Spleen (tissue), 11 donors: Measurements from ENCODE around the gene LGALS8. TPM values are rescaled to one million over a fixed set of nuclear protein-coding genes. Genes with fewer than 3 reads are reported as not detected.
A peak's percentile ranks its signal among the peaks of the same experiment; 100 is the strongest.

ENCODE experiments used
- DNase-seq: peaks from one replicate; pipeline ENCODE4 v3.0.0-alpha.2; 2020
- H3K27ac ChIP-seq, 8 donors: fragments of 200-600 bp; sonication (generic) in 7 of 8; 1 replicate in 4 of 8; 2 replicates in 4 of 8; pipeline versions ENCODE4 v1.5.0 to v1.8.0; 2016 to 2021; ENCODE audit warnings: inconsistent platforms in 4 of 8, mild to moderate bottlenecking in 4 of 8, moderate library complexity in 1 of 8
- H3K27me3 ChIP-seq, 7 donors: fragments of 200-600 bp; sonication (generic) in 6 of 7; replicated peaks in 1 of 7; 1 replicate in 4 of 7; 2 replicates in 3 of 7; pipeline versions ENCODE4 v1.5.0 to v1.8.0; 2016 to 2021; ENCODE audit warnings: inconsistent platforms in 3 of 7, mild to moderate bottlenecking in 1 of 7
- H3K36me3 ChIP-seq, 6 donors: fragments of 200-600 bp; sonication (generic) in 5 of 6; 1 replicate in 4 of 6; 2 replicates in 2 of 6; pipeline versions ENCODE4 v1.5.0 to v1.8.0; 2016 to 2021; ENCODE audit warnings: inconsistent platforms in 2 of 6
- H3K4me1 ChIP-seq, 6 donors: fragments of 200-600 bp; sonication (generic) in 5 of 6; 1 replicate in 3 of 6; 2 replicates in 3 of 6; pipeline versions ENCODE4 v1.5.0 to v1.8.0; 2016 to 2021; ENCODE audit warnings: inconsistent platforms in 3 of 6
- H3K4me3 ChIP-seq, 8 donors: fragments of 200-600 bp; sonication (generic) in 7 of 8; 1 replicate in 4 of 8; 2 replicates in 4 of 8; pipeline versions ENCODE4 v1.5.0 to v1.8.0; 2016 to 2021; ENCODE audit warnings: inconsistent platforms in 4 of 8, mild to moderate bottlenecking in 4 of 8, moderate library complexity in 2 of 8
- H3K9me3 ChIP-seq, 8 donors: fragments of 200-600 bp; sonication (generic) in 7 of 8; 1 replicate in 4 of 8; 2 replicates in 4 of 8; pipeline versions ENCODE4 v1.5.0 to v1.8.0; 2016 to 2021; ENCODE audit warnings: inconsistent platforms in 4 of 8
- POLR2A ChIP-seq, 3 donors: fragments of 450-650 bp; IDR thresholded peaks; one replicate each; pipeline ENCODE4 v1.5.1; 2017; ENCODE audit warnings: antibody characterized with exemption in 3 of 3, mild to moderate bottlenecking in 1 of 3
- POLR2AphosphoS5 ChIP-seq, 3 donors: sonication (generic); formaldehyde crosslinking; IDR thresholded peaks; one replicate each; pipeline ENCODE4 v1.5.1; 2017; ENCODE audit warnings: antibody characterized with exemption in 3 of 3
- WGBS, 5 donors: extraction: QIAGEN DNeasy Blood & Tissue Kit in 3 of 5; methylation state at CpG; one replicate each; pipeline versions ENCODE4 v1.1.5 to v1.1.7; 2013 to 2018; 5-methylcytosine and 5-hydroxymethylcytosine counted together
- intact Hi-C: fragments of 100-400 bp; cut with DNase I; formaldehyde crosslinking; loops from one replicate; pipeline ENCODE4 v1.15.0; 2023; ENCODE audit warnings: low total_unique reads
- polyA plus RNA-seq, 3 donors: library from polyadenylated mRNA; stranded (reverse); fragments of 200-250 nt; gene quantifications; one replicate each; pipeline ENCODE4 v1.2.1, GENCODE V29; 2013
- total RNA-seq, 7 donors: library from RNA; depleted of rRNA in 3 of 7; stranded (reverse); fragments of >200 nt in 3 of 7; fragmentation: NEBNext Ultra II Directional in 4 of 7; extraction: Animal tissue kit (Norgen Biotek cat#: 25700) in 4 of 7; gene quantifications; one replicate each; pipeline versions ENCODE4 v1.1.0 to v1.2.1, GENCODE V29; 2016 to 2021
- TF ChIP-seq, protein P1 (sequence below), 11 experiments: fragments of 200-600 bp in 7 of 11; fragments of 450-650 bp in 4 of 11; sonication (generic) in 4 of 11; IDR thresholded peaks in 8 of 11; conservative IDR thresholded peaks in 3 of 11; 1 replicate in 7 of 11; 2 replicates in 4 of 11; pipeline versions ENCODE4 v1.4.0 to v1.8.0; 2016 to 2021; ENCODE audit warnings: antibody characterized with exemption in 11 of 11, inconsistent platforms in 4 of 11, mild to moderate bottlenecking in 1 of 11
- donor health status: healthy with polysubstance abuse.
- donor health status: DM: no; HTN: no; CAD: no; lungs with moderate emphysema.
- donor health status: DM: no; HTN: no; CAD: no.
- donor health status: Bipolar disorder and iron deficiency.
- donor health status: healthy.
- donor health status: DM: no; HTN: no; CAD: no.
- donor health status: DM: yes; HTN: yes; CAD: no.

The LGALS8 gene
- total and polyA plus RNA-seq, 10 donors = 18.4 to 276 (median 143) TPM

DNA sequence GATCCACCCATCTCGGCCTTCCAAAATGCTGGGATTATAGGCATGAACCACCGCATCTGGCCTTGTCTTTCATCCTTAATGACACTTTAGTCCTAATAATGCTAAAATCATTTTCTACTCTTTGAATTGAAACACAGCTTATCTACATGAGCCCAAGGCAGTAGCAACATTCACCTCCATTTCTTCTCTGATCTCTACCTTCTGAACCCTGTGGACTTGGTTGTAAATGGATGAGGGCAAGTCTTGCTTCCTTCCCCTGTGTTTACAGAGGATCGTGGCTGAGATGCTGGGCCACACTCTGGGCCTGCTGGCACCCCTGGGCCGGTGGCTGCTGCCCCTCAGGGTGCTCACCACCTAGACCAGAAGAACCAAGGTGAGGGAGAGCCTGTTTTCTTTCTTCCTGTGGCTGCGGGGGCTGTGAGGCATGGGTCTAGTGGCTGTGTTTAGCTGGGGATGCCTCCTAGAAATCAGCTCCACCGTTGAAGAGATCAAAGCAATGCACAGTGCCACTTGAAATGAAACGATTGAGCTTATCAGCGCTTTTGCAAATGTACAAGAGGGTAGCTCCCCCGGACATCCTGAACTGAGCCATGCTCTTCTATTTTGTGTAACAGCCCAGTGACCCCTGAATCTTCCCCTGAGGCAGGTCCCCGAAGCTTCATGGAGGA, 32.2 kb upstream of the LGALS8 start:
- peaks cover 0 to 13% (median 0%) of the 10 kb centered on the region in 7 donors for H3K27me3 ChIP-seq
- DNase-seq = no peak
- no peaks in the 10 kb centered on the region for H3K9me3 ChIP-seq
- peak overlapping the region in 6 of 8 donors; percentile 20 to 73 (median 66) for H3K27ac ChIP-seq
- peaks cover 0 to 25% (median 13%) of the 10 kb centered on the region in 6 donors for H3K4me1 ChIP-seq
- no peaks in the 10 kb centered on the region for H3K36me3 ChIP-seq
- WGBS, 5 donors = 51 to 57% (median 52%) methylated on average over 9 to 10 of the region's 10 CpGs
- H3K4me3 ChIP-seq = no peak overlapping the region
- intact Hi-C loops = loop anchor here (5.0 kb wide), 1 partner anchor 384 kb away; no protein-coding TSS in a partner anchor
- TF ChIP-seq POLR2A (IDR thresholded peaks at IDR 0.05) = no peak
- no peak for TF ChIP-seq POLR2AphosphoS5 (IDR thresholded peaks at IDR 0.05)
- TF ChIP-seq, protein P1, sequence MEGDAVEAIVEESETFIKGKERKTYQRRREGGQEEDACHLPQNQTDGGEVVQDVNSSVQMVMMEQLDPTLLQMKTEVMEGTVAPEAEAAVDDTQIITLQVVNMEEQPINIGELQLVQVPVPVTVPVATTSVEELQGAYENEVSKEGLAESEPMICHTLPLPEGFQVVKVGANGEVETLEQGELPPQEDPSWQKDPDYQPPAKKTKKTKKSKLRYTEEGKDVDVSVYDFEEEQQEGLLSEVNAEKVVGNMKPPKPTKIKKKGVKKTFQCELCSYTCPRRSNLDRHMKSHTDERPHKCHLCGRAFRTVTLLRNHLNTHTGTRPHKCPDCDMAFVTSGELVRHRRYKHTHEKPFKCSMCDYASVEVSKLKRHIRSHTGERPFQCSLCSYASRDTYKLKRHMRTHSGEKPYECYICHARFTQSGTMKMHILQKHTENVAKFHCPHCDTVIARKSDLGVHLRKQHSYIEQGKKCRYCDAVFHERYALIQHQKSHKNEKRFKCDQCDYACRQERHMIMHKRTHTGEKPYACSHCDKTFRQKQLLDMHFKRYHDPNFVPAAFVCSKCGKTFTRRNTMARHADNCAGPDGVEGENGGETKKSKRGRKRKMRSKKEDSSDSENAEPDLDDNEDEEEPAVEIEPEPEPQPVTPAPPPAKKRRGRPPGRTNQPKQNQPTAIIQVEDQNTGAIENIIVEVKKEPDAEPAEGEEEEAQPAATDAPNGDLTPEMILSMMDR (IDR thresholded peaks at IDR 0.05 in 8 of 11, conservative IDR thresholded peaks at IDR 0.05 in 3 of 11) = no peak

DNA sequence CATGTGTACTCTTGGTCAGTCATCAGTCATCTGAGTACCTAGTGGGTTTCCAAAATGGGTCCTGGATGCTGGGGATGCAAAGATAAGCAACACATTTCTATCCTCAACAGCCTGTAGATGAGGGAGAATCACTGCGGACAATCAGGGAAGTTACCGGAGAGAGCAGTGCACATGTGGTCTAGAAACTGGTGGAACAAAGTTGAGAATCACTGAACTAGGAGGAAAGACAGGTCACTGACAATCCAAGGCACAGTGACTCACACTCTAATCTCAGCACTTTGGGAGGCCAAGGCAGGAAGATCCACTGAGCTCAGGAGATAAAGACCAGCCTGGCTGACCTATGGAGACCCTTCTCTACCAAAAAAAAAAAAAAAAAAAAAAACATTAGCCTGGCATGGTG, 31.4 kb upstream of the LGALS8 start:
- no peaks in the 10 kb centered on the region for H3K36me3 ChIP-seq
- 72 to 97% (median 93%) methylated on average over 2 of the region's 2 CpGs for WGBS, 5 donors
- H3K4me3 ChIP-seq = no peak overlapping the region
- TF ChIP-seq POLR2A (IDR thresholded peaks at IDR 0.05) = no peak
- TF ChIP-seq, protein P1 (IDR thresholded peaks at IDR 0.05 in 8 of 11, conservative IDR thresholded peaks at IDR 0.05 in 3 of 11) = no peak
- TF ChIP-seq POLR2AphosphoS5 (IDR thresholded peaks at IDR 0.05) = no peak
- H3K27ac ChIP-seq = no peak overlapping the region
- H3K27me3 ChIP-seq = peaks cover 0 to 13% (median 0%) of the 10 kb centered on the region in 7 donors
- no peak for DNase-seq
- no peaks in the 10 kb centered on the region for H3K9me3 ChIP-seq
- peaks cover 0 to 25% (median 13%) of the 10 kb centered on the region in 6 donors for H3K4me1 ChIP-seq
- intact Hi-C loops = loop anchor here (5.0 kb wide), 1 partner anchor 385 kb away; no protein-coding TSS in a partner anchor

GRCh38 chr1:236494082-236494481, 29.7 kb upstream of the LGALS8 start:
- WGBS, 5 donors = 93 to 98% (median 94%) methylated on average over 11 of the region's 11 CpGs
- H3K27ac ChIP-seq = no peak overlapping the region
- DNase-seq = no peak
- H3K4me1 ChIP-seq = peaks cover 0 to 25% (median 13%) of the 10 kb centered on the region in 6 donors
- no peaks in the 10 kb centered on the region for H3K9me3 ChIP-seq
- intact Hi-C loops = loop anchor here (5.0 kb wide), 1 partner anchor 387 kb away; no protein-coding TSS in a partner anchor
- TF ChIP-seq, protein P1 (IDR thresholded peaks at IDR 0.05 in 8 of 11, conservative IDR thresholded peaks at IDR 0.05 in 3 of 11) = no peak
- no peak for TF ChIP-seq POLR2A (IDR thresholded peaks at IDR 0.05)
- TF ChIP-seq POLR2AphosphoS5 (IDR thresholded peaks at IDR 0.05) = no peak
- H3K27me3 ChIP-seq = peaks cover 0 to 13% (median 0%) of the 10 kb centered on the region in 7 donors
- H3K36me3 ChIP-seq = no peaks in the 10 kb centered on the region
- no peak overlapping the region for H3K4me3 ChIP-seq
